Cardiac fibroblast (primary cell): ENCODE measurements around the gene ELMO1.

Experiments used
- DNase-seq, 2 donors: peaks; one replicate each; pipeline versions ENCODE4 v3.0.0 to v3.0.0-alpha.2; 2010; ENCODE audit warnings: low read depth in 2 of 2
- H3K4me3 ChIP-seq, 2 donors: replicated peaks in 1 of 2; 1 replicate in 1 of 2; 2 replicates in 1 of 2; pipeline ENCODE4 v1.5.1; 2011; ENCODE audit warnings: low read depth in 2 of 2, low read length in 2 of 2, mild to moderate bottlenecking in 2 of 2, moderate library complexity in 1 of 2
- TF ChIP-seq, protein P1 (sequence below): IDR thresholded peaks from one replicate; pipeline ENCODE4 v1.5.1; 2011; ENCODE audit warnings: low read depth, mild to moderate bottlenecking, low read length, inconsistent platforms

The ELMO1 gene

GRCh38 chr7:37112218-37112617, 336.4 kb downstream of the ELMO1 start:
- no peak for DNase-seq
- H3K4me3 ChIP-seq = no peak overlapping the region
- TF ChIP-seq, protein P1, sequence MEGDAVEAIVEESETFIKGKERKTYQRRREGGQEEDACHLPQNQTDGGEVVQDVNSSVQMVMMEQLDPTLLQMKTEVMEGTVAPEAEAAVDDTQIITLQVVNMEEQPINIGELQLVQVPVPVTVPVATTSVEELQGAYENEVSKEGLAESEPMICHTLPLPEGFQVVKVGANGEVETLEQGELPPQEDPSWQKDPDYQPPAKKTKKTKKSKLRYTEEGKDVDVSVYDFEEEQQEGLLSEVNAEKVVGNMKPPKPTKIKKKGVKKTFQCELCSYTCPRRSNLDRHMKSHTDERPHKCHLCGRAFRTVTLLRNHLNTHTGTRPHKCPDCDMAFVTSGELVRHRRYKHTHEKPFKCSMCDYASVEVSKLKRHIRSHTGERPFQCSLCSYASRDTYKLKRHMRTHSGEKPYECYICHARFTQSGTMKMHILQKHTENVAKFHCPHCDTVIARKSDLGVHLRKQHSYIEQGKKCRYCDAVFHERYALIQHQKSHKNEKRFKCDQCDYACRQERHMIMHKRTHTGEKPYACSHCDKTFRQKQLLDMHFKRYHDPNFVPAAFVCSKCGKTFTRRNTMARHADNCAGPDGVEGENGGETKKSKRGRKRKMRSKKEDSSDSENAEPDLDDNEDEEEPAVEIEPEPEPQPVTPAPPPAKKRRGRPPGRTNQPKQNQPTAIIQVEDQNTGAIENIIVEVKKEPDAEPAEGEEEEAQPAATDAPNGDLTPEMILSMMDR = no peak

- DNase-seq = no peak
- no peak overlapping the region for H3K4me3 ChIP-seq
- TF ChIP-seq, protein P1 = no peak
Observed at GRCh38 chr7:37111459-37111858, 337.2 kb downstream of the ELMO1 start.

DNA sequence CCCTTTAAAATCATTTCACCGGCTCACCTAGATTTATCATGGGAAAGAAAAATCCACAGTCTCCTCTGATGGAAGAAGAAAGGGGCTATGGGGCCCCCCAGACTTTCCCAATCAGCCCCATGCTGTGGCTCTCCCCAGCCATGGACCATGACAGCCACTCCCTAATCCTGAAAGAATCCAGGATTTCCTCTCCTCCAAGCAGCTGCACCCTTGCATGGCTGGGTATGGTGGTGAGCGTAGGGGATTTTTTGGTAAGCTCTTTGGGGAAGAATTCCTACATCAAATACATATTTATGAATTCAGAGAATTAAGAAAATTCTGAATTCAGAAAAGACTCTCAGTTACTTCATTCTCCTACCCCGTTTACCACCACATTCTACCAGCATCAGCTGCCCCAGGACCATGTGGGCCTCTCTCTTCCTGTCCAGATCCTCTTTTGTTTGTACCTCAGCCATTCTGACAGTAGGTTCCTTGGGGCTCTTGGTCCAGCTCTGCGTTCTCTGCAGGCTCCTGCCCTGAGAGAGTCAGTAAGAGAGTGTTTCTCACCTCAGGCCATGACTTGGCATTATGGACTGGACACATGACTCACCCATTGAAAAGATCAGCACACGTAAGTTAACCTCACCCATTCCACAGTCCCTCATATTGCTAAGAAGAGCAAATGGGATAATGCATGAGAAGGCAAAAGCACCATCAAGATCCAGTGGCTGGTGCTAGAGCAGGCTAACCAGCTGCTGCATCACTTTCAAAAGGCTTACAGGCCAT, 337.8 kb downstream of the ELMO1 start:
- no peak for DNase-seq
- TF ChIP-seq, protein P1 = no peak
- no peak overlapping the region for H3K4me3 ChIP-seq

DNA sequence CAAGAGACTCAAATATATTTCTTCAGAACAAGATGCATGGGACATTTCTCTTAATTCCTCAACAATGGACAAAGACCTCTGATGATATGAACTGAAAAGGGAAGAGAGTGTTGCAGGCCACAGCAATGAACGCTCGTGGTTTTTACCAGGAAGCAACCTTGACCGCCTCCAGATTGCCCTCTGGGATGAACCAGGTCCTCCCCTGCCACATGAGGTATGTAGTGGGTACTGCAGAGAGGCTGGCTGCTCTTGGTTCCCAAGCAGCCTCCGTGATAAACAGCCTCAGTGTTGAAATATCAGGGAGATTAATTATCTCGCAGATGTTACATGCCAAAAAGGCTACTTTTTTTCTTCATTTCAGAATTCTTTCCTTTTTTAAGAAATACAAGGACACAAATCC, 338.8 kb downstream of the ELMO1 start:
- DNase-seq = peak in 1 of 2 donors; percentile 17
- H3K4me3 ChIP-seq = no peak overlapping the region
- TF ChIP-seq, protein P1 = no peak

GRCh38 chr7:37109016-37109683, 339.5 kb downstream of the ELMO1 start:
- TF ChIP-seq, protein P1 = no peak
- DNase-seq = no peak
- H3K4me3 ChIP-seq = no peak overlapping the region

DNA sequence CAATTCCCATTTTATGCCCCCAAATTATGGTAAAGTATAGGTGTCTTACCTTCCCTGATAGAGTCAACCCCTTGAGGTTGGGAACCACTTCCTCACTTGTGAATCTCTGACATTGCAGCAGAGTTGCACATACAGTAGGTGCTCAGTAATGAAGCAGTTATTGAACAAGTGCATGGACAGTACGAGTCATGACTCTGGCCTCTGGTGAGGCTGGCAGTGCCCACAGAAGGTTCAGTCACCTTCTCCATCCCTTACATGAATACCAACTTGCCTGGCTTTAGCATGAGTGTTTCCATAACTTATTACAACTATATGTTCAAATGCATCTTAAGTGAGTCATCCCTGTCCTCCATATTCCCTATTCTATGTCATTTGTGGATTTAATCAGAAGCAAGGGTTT, 340.0 kb downstream of the ELMO1 start:
- H3K4me3 ChIP-seq = no peak overlapping the region
- TF ChIP-seq, protein P1 = no peak
- DNase-seq = no peak
